Amniotic stem cell (primary cell): ENCODE data around the gene PLOD1.
"Not testable (repeated sequence)": the region's sequence is repeated elsewhere in the genome, so short reads cannot be mapped to it uniquely, and the experiment has no call there.

ENCODE experiments used
- DNase-seq: peaks from one replicate; lab custom pipeline; 2025; lab: John Stamatoyannopoulos, UW

The PLOD1 gene

GRCh38 chr1:11934302-11935056 is at the start of gene PLOD1:
PLOD1 (plus strand) TSS chr1:11934717; CDS start chr1:11934780, 63 bp downstream.
- DNase-seq: peak; percentile 66

- DNase-seq: no peak
Observed at GRCh38 chr1:11885916-11886315, 48.6 kb upstream of the PLOD1 start.

GRCh38 chr1:11886986-11887665 is 47.4 kb upstream of the PLOD1 start:
- DNase-seq: no peak

- DNase-seq: no peak
Observed at GRCh38 chr1:11887666-11888007, 46.9 kb upstream of the PLOD1 start.

- no peak for DNase-seq
Observed at GRCh38 chr1:11888206-11888876, 46.2 kb upstream of the PLOD1 start.

GRCh38 chr1:11888877-11889208 is 45.7 kb upstream of the PLOD1 start:
- no peak for DNase-seq

- DNase-seq: no peak
Observed at GRCh38 chr1:11891433-11892186, 42.9 kb upstream of the PLOD1 start.

GRCh38 chr1:11893907-11894251 is 40.6 kb upstream of the PLOD1 start:
- DNase-seq: no peak

- not testable (repeated sequence) for DNase-seq
Observed at GRCh38 chr1:11894501-11894900, 40.0 kb upstream of the PLOD1 start.

GRCh38 chr1:11898086-11898785 is 36.3 kb upstream of the PLOD1 start:
- no peak for DNase-seq

- no peak for DNase-seq
Observed at GRCh38 chr1:11898831-11899467, 35.6 kb upstream of the PLOD1 start.

- DNase-seq: not testable (repeated sequence)
Observed at GRCh38 chr1:11901446-11901845, 33.1 kb upstream of the PLOD1 start.

GRCh38 chr1:11903210-11903609 is 31.3 kb upstream of the PLOD1 start:
- no peak for DNase-seq

- DNase-seq: not testable (repeated sequence)
Observed at GRCh38 chr1:11904156-11904555, 30.4 kb upstream of the PLOD1 start.

- no peak for DNase-seq
Observed at GRCh38 chr1:11904978-11905377, 29.5 kb upstream of the PLOD1 start.

- no peak for DNase-seq
Observed at GRCh38 chr1:11906870-11907269, 27.6 kb upstream of the PLOD1 start.

GRCh38 chr1:11907275-11908094 is 27.0 kb upstream of the PLOD1 start:
- DNase-seq: peak; percentile 91

GRCh38 chr1:11908095-11908675 is 26.3 kb upstream of the PLOD1 start:
- peak; percentile 92 for DNase-seq

GRCh38 chr1:11910914-11911228 is 23.6 kb upstream of the PLOD1 start:
- not testable (repeated sequence) for DNase-seq

- no peak for DNase-seq
Observed at GRCh38 chr1:11912000-11912399, 22.5 kb upstream of the PLOD1 start.
